Measurements from ENCODE around the gene C1orf159.

- TF ChIP-seq EZH2phosphoT487 (IDR thresholded peaks at IDR 0.05; ENCODE audit: low read depth, severe bottlenecking, unreplicated experiment): no peak
- TF ChIP-seq CTCF (IDR thresholded peaks at IDR 0.05; ENCODE audit: poor library complexity): no peak
These were observed 70.8 kb downstream of the C1orf159 start for GRCh38 chr1:1045129-1045528.
